Keratinocyte (primary cell): ENCODE measurements around the gene TMEM132D.

Source experiments
- CTCF ChIP-seq, 3 experiments: IDR thresholded peaks in 1 of 3; conservative IDR thresholded peaks in 1 of 3; optimal IDR thresholded peaks in 1 of 3; 2 replicates in 2 of 3; 3 replicates in 1 of 3; pipeline versions ENCODE3 to v1.5.1; 2011; ENCODE audit warnings: low read length in 3 of 3, mild to moderate bottlenecking in 3 of 3, moderate library complexity in 2 of 3, control low read depth in 1 of 3, inconsistent platforms in 1 of 3; ENCODE audit not compliant: insufficient read depth in 2 of 3; ENCODE audit errors: extremely low read depth in 1 of 3
- EZH2 ChIP-seq: IDR thresholded peaks from one replicate; pipeline ENCODE4 v1.6.1; 2012; ENCODE audit warnings: inconsistent platforms, mild to moderate bottlenecking, low read length, moderate library complexity

- no peak for TF ChIP-seq CTCF (optimal IDR thresholded peaks at IDR 0.05 in 1 of 3, IDR thresholded peaks at IDR 0.05 in 1 of 3, conservative IDR thresholded peaks at IDR 0.05 in 1 of 3; ENCODE audit: extremely low read depth in 1 of 3, insufficient read depth in 2 of 3, low read length in 3 of 3)
- TF ChIP-seq EZH2: no peak
These were observed 242.9 kb downstream of the TMEM132D start for GRCh38 chr12:129660946-129661345.
